HG02852 (cell line): Measurements from ENCODE around the gene ANK3.

ENCODE experiments used
- ATAC-seq: cut with Tn5 transposase; IDR thresholded peaks from one replicate; pipeline ENCODE4 v1.9.1; 2021; ENCODE audit warnings: mild to moderate bottlenecking, moderate library complexity; ENCODE audit not compliant: unreplicated experiment

Gene ANK3

GRCh38 chr10:60348982-60349381, 40.7 kb downstream of the ANK3 start:
- no peak for ATAC-seq

DNA sequence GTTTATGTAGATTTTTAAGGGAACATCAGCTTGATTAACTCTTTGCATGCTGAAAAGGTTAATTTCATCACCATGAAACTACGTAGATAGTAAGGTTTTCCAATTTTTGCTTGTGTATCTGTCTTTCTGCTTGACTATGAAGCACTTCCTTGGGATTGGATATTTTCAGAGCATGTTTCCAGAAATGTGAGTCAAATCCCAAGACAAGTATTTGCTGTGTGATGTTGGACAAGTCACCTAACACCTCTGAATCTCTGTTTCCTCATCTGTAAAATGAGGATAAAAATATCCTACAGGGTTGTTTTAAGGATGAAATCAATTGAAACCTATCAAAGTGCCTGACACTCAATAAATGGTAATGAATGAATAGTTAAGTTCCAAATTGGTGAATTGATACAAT, 42.4 kb downstream of the ANK3 start:
- ATAC-seq: no peak

GRCh38 chr10:60346661-60347060, 43.0 kb downstream of the ANK3 start:
- no peak for ATAC-seq

DNA sequence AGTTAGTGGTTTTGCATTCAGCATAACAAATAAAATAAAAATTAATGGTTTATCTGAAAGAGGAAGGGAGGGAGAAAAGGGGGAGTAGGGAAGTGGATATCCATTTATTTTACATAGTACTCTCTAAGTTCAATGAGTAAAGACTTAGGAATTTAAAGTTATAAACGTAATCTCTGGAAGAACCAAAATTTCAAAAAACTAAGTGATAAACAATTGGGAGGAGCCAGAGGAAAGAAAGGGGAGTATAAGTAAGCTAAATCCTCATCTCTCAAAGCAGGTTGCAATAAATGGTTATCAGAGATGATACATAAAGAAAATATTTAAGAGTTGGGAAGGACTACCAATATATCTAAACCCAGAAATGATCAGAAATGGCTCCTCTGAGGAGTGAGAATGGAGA, 46.4 kb downstream of the ANK3 start:
- ATAC-seq: no peak

- ATAC-seq: no peak
Observed at GRCh38 chr10:60341969-60342368, 47.7 kb downstream of the ANK3 start.

GRCh38 chr10:60340973-60341372, 48.7 kb downstream of the ANK3 start:
- ATAC-seq: no peak

DNA sequence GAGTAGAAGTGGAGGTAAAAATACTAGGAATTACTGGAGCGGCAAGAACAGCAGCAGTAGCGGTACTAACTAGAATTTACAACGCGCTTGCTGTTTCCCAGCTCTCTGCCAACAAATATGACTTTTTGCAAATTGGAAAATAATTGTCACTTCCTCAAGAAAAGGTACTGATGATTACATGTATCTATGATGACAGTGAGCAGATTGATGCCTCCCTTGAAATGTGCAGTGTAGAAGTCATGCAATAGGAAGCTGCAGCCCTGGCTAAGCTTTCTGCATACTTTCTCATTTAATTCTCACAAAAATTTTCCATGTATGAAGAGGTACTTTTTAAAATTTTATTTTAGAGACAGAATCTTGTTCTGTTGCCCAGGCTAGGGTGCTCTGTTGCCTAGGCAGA, 49.9 kb downstream of the ANK3 start:
- ATAC-seq: no peak

GRCh38 chr10:60338786-60339185, 50.9 kb downstream of the ANK3 start:
- ATAC-seq: no peak

- ATAC-seq: no peak
Observed at GRCh38 chr10:60338002-60338564, 51.6 kb downstream of the ANK3 start.

- ATAC-seq: no peak
Observed at GRCh38 chr10:60336901-60337630, 52.6 kb downstream of the ANK3 start.

DNA sequence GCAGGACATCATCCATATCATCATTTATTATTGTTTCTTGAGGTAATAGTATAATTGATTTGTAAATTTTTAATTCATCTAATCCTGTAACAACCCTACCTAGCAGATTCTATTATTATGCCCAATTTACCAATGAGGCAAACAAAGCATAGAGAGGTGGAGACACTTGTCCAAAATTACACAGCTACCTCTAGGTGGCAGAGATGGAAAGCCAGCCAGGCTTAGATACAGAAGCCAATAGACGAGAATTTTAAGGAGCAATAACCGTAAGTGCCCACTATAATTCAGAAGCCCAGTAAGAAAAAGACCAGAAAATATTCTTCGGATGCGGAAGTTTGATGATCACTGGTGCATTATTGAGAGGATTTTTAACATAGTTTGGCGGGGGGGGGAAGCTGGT, 54.0 kb downstream of the ANK3 start:
- ATAC-seq: no peak

GRCh38 chr10:60334991-60335390, 54.7 kb downstream of the ANK3 start:
- no peak for ATAC-seq

- no peak for ATAC-seq
Observed at GRCh38 chr10:60332371-60332770, 57.3 kb downstream of the ANK3 start.

DNA sequence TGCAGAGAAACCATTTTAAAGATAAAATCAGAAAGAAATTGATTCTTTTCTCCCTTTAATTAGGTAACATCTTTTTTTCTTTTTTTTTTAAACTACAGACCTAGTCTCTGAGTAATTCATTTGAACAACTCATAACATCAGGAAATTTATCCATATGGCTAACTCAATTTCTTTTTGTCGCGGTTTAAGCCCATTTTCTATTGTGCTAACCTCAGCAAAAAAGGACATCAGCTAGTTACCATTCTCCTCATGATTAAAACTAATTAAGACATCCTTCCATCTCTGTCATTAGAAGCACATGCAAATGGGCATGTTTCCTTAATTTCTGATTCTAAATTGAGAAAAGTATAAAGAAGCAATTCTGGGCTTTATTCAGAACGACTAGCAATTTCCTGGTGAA, 57.8 kb downstream of the ANK3 start:
- ATAC-seq: no peak

- no peak for ATAC-seq
Observed at GRCh38 chr10:60323162-60323561, 66.5 kb downstream of the ANK3 start.

DNA sequence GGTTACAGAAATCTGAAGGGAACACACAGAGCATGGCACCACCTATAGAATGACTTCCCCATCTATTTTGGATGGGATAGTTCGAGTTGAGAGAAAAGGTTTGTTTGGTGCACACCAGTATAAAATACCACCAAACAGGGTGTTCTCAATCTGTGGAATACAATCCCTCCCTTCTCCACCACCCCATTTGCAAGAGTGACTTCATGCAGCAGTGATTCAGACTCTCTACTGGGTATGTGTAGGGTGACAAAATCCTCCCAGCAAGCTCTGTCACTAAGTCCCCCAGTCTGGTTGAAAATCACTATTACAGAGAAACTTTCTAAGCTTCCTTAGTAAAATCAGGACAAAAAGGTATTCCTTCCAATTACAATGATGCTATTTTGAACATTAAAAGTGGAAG, 69.0 kb downstream of the ANK3 start:
- ATAC-seq: no peak

GRCh38 chr10:60316029-60316428, 73.6 kb downstream of the ANK3 start:
- no peak for ATAC-seq

DNA sequence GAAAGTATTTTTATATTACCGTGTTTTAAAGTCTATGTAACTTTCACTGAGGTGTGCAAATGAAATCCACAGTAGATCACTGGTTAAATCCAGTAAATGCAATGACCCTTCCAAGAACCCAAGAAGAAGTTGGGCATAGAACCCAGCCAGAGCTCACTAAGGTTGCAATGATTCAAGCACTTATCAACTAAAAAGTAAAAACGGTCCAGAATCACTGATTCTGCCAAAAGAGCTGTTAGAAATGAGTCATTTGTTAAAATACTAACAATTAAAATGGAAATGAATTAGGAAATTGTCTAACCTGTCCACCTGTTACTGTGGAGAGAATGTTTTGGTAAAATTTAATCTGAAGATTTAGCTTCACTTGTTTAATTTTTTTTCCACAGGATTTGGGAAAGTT, 74.4 kb downstream of the ANK3 start:
- ATAC-seq: no peak

DNA sequence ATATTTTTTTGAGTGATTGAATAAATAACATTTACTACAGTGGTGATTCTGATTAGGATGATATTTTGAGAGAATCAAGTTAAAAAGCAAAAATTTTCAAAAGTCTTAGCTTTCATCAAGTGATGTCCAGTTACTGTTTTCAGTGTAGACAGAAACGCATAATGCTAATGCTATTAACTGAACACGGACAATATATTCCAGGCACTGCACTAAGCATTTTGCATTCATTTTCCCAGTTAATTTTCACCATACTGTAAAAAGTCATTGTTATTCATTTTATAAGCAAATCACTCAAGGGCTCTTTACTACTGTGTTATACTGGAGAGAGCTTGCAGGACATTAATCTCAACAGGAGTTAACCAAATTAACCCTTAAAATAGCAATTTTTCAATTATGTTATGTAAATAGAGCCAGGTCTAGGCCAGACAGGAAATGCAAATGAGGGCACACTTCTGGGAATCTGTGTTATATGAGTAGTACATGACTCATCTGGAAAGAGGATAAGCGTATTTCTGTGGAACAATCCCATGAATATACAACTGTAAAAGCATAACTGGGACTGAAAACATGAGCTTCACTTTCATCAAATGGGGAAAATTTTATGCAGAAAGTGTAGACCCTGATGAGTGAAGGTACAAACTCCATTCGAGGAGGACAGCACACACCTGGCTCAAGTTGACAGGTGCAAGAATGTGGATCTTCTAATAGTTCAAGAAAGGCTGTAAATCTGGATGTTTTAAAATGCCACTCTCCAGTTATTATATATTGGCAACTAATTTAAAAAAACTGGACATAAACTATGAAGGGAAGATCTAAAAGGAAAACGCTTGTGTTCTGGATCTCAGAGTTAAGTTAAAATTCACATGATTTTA, 75.4 kb downstream of the ANK3 start:
- ATAC-seq: no peak

DNA sequence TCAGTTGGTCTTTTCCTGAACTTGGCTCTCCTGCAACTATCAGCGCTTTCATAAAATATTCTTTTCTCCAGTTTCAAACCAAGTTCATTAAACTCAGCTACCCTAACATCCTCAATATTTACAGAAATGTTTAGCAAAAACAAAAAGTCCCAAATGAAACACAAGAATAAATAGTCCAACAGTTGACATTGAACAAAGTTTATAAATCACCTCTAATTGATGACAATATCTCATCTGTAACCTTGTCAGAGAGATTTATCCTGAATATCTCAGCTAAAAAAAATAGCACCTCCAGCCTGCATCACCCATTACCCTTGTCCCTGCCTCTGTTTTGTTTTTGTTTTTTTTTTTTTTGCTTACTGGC, 76.1 kb downstream of the ANK3 start:
- no peak for ATAC-seq

DNA sequence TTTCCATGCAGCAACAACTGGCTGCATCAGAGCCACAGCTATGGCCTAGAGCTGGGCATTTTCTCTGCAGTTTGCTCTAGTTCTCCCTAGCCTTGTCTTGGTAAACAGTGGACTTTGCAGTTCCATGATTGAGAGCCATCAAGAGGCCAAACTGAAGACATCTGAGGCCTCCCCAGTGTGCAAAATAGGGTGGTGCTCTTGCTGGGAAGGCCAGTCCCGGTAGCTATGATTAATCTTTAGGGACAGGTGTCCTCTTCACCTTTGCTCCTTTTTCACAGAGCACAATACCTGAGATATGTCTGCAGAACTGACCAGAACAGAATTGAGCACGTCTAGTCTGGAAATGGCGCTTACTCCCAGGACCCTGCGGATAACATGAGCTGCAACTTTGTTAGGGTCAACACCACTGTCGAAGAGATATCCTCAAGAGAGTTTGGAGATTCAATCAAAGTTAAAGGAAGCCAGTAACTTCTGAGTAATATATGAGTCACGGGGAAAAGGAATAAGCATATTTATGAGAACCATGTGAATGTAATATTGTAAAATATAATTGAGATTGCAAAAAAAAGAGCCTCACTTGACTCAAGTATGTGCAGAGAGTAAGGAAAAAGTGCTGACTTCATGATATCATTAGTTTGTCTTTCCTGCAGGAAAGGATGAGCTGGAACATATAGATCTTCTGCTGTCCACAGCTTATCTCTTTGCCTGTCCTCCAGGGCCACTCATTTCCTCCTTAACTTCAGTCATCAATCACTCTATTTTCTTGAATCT, 76.7 kb downstream of the ANK3 start:
- ATAC-seq: no peak
